Measurements from ENCODE around the gene ADH6. TPM values are rescaled to one million over a fixed set of nuclear protein-coding genes. Genes with fewer than 3 reads are reported as not detected.

The ADH6 gene
- polyA plus RNA-seq, 2 of the 4 experiments (the other 2 are of a cell fraction): 0.72 TPM; not detected in 1

DNA sequence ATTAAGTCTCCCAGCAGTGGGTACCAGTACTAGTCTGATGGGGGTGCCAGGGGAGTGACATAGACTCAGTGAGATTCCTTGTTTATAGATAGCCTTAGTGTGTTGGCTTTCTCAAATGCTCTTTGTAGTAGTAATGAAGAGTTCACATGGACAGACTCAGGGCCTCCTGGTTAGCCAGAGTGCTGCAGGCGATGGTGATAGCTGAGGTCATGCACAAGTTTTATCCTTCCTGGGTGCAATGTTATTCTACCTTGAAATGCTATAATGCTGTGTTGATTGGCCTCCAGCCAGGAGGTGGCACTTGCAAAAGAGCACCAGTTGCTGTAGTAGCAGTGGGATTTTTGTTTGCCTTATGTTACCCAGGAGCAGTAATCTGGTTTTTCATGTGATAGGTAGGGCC lies 39.4 kb downstream of the ADH6 start:
- H3K9me3 ChIP-seq: no peaks in the 10 kb centered on the region
- H3K27ac ChIP-seq: no peak overlapping the region
- POLR2A ChIA-PET: no interaction called here
- DNase-seq (ENCODE audit: low read depth in 1 of 2, low spot score in 1 of 2) (no peak), FAIRE-seq (no peak), ATAC-seq (no peak)
- no peaks in the 10 kb centered on the region for H3K4me1 ChIP-seq
- WGBS (ENCODE audit: missing lambda C conversion rate): 40% methylated on average over 1 of the region's 1 CpG
- no peak overlapping the region for H3K4me2 ChIP-seq
- CTCF ChIA-PET: no interaction called here
- no peak overlapping the region for H3K4me3 ChIP-seq
- TF ChIP-seq EP300 (IDR thresholded peaks at IDR 0.05): no peak

- no peak overlapping the region for H3K4me2 ChIP-seq
- H3K9me3 ChIP-seq: no peaks in the 10 kb centered on the region
- 17% methylated on average over 1 of the region's 2 CpGs for WGBS (ENCODE audit: missing lambda C conversion rate)
- FAIRE-seq: no peak
- TF ChIP-seq MAZ (IDR thresholded peaks at IDR 0.05; ENCODE audit: borderline replicate concordance, low read depth, low read length) (no peak), HOXA7 (CRISPR knock-in tag; IDR thresholded peaks at IDR 0.05) (no peak), EP300 (IDR thresholded peaks at IDR 0.05) (no peak)
- POLR2A ChIA-PET: no interaction called here
- no peak overlapping the region for H3K27ac ChIP-seq
- no peak for DNase-seq (ENCODE audit: low read depth in 1 of 2, low spot score in 1 of 2)
- ATAC-seq: no peak
- no peak overlapping the region for H3K4me3 ChIP-seq
- H3K4me1 ChIP-seq: no peaks in the 10 kb centered on the region
- CTCF ChIA-PET: no interaction called here
Measured at GRCh38 chr4:99179178-99179577, 39.9 kb downstream of the ADH6 start.

DNA sequence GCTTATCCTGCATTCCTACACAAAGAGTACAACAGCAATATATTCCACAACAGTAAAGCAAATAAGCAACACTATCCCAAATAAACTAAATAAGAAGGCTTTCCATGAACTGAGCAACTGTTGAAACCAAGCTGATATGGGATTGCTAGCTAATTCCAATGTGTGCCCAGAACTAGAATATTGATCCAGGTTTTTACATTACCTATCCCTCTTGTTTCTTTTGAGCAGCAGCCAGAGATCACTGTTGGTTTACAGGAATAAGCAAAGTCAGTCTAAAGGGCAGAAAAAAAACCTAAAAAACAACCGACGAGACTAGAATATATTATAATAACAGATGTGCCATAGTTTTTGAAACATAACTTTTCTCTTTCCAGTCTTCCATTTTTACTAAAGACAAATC lies 52.5 kb downstream of the ADH6 start:
- FAIRE-seq (no peak), DNase-seq (ENCODE audit: low read depth in 1 of 2, low spot score in 1 of 2) (no peak), ATAC-seq (no peak)
- Histone ChIP-seq H3K4me2 (no peak overlapping the region), H3K4me1 (no peaks in the 10 kb centered on the region), H3K9me3 (no peaks in the 10 kb centered on the region), H3K27ac (no peak overlapping the region), H3K4me3 (no peak overlapping the region)
- POLR2A ChIA-PET: no interaction called here
- CTCF ChIA-PET: interaction anchor here (1.1 kb wide), 1 partner anchor 635 kb away, joined by 3 read pairs; no protein-coding TSS in a partner anchor
- no peak for TF ChIP-seq JUN (IDR thresholded peaks at IDR 0.05)
- no peak for TF ChIP-seq MAFK (IDR thresholded peaks at IDR 0.05; ENCODE audit: partially characterized antibody)
- no peak for TF ChIP-seq KDM1A (IDR thresholded peaks at IDR 0.05; ENCODE audit: low read depth)
- TF ChIP-seq HOXA7 (CRISPR knock-in tag; IDR thresholded peaks at IDR 0.05): no peak
- 61% methylated on average over 2 of the region's 2 CpGs for WGBS (ENCODE audit: missing lambda C conversion rate)

- POLR2A ChIA-PET: no interaction called here
- CTCF ChIA-PET: interaction anchor here (1.1 kb wide), 1 partner anchor 636 kb away, joined by 3 read pairs; no protein-coding TSS in a partner anchor
- no peak for ATAC-seq
- H3K9me3 ChIP-seq: no peaks in the 10 kb centered on the region
- H3K4me1 ChIP-seq: no peaks in the 10 kb centered on the region
- no peak for FAIRE-seq
- H3K4me3 ChIP-seq: no peak overlapping the region
- no peak for DNase-seq (ENCODE audit: low read depth in 1 of 2, low spot score in 1 of 2)
- H3K4me2 ChIP-seq: no peak overlapping the region
- WGBS (ENCODE audit: missing lambda C conversion rate): 40% methylated on average over 1 of the region's 1 CpG
- TF ChIP-seq ATOH8 (CRISPR knock-in tag; IDR thresholded peaks at IDR 0.05; ENCODE audit: low read depth) (no peak), PBX3 (IDR thresholded peaks at IDR 0.05) (no peak), POLR2AphosphoS2 (conservative IDR thresholded peaks at IDR 0.05; ENCODE audit: low read length) (no peak), RCOR1 (IDR thresholded peaks at IDR 0.05; ENCODE audit: low read depth, low read length) (no peak), FOXS1 (CRISPR knock-in tag; IDR thresholded peaks at IDR 0.05) (no peak), SMC3 (IDR thresholded peaks at IDR 0.05) (no peak), HOXB13 (CRISPR knock-in tag; IDR thresholded peaks at IDR 0.05; ENCODE audit: low read depth) (no peak), GATA3 (IDR thresholded peaks at IDR 0.05; ENCODE audit: borderline replicate concordance) (no peak), MYC (IDR thresholded peaks at IDR 0.05; ENCODE audit: borderline replicate concordance, low read length) (no peak), ZC3H11A (IDR thresholded peaks at IDR 0.05) (no peak), RFX5 (IDR thresholded peaks at IDR 0.05) (no peak), KDM5A (IDR thresholded peaks at IDR 0.05) (no peak), HOXA7 (CRISPR knock-in tag; IDR thresholded peaks at IDR 0.05) (no peak), BCL3 (IDR thresholded peaks at IDR 0.05) (no peak), HMGXB4 (CRISPR knock-in tag; IDR thresholded peaks at IDR 0.05; ENCODE audit: borderline replicate concordance) (no peak)
- H3K27ac ChIP-seq: no peak overlapping the region
Measured at GRCh38 chr4:99165978-99166377, 53.1 kb downstream of the ADH6 start.
